Ovary (tissue), 3 donors: ENCODE results near the gene CDH22.

ENCODE experiments used
- CTCF ChIP-seq, 3 donors: fragments of 450-650 bp in 2 of 3; fragments of 200-600 bp in 1 of 3; IDR thresholded peaks; one replicate each; pipeline versions ENCODE4 v1.5.1 to v1.8.0; 2016 to 2022; ENCODE audit warnings: antibody characterized with exemption in 3 of 3, mild to moderate bottlenecking in 1 of 3
- EP300 ChIP-seq: sonication (generic); formaldehyde crosslinking; IDR thresholded peaks from one replicate; pipeline ENCODE4 v1.6.1; 2017; ENCODE audit warnings: antibody characterized with exemption
- donor health status: DM: no; HTN: no; CAD: no.

- TF ChIP-seq CTCF (IDR thresholded peaks at IDR 0.05) (no peak), EP300 (no peak)
Observed at GRCh38 chr20:46272389-46273047, 35.8 kb downstream of the CDH22 start.
